Measurements from ENCODE around the gene IL11.

GRCh38 chr19:55410168-55410567, 39.9 kb upstream of the IL11 start:
- no peak for TF ChIP-seq EZH2 (IDR thresholded peaks at IDR 0.05; ENCODE audit: insufficient read depth, poor library complexity, severe bottlenecking)
- no peak for TF ChIP-seq EZH2phosphoT487 (IDR thresholded peaks at IDR 0.05; ENCODE audit: insufficient read depth, low read depth)
